ENCODE measurements around the gene SLC16A9.

Gene SLC16A9

DNA sequence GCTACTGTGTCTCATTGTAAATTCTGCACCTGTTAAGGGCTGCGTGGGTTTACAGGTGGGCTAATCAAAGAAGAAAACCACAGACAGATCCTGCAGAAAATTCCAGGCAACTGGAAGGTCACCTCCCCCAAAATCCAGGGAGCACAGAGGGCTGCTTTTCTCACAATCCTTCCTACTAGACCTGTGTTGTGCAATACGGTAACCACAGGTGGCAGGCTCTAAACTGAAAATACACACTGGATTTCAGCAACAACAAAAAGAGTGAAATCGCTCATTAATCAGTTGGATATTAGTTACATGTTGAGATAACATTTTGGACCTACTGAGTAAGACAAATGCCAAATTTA lies 83.2 kb downstream of the SLC16A9 start:
- DNase-seq = no peak

GRCh38 chr10:59625721-59626522 lies 83.7 kb downstream of the SLC16A9 start:
- peak; percentile 85 for DNase-seq

DNA sequence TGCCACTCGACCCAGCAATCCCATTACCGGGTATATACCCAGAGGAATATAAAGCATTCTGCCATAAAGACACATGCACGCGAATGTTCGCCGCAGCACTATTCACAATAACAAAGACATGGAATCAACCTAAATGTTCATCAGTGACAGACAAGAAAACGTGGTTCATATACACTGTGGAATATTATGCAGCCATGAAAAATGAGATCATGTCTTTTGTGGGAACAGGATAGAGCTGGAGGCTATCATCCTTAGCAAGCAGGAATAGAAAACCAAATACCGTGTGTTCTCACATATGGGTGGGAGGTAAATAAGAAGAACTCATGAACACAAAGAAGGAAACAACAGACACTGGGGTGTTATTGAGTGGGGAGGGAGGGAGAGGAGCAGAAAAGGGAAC lies 84.7 kb downstream of the SLC16A9 start:
- DNase-seq = no peak

DNA sequence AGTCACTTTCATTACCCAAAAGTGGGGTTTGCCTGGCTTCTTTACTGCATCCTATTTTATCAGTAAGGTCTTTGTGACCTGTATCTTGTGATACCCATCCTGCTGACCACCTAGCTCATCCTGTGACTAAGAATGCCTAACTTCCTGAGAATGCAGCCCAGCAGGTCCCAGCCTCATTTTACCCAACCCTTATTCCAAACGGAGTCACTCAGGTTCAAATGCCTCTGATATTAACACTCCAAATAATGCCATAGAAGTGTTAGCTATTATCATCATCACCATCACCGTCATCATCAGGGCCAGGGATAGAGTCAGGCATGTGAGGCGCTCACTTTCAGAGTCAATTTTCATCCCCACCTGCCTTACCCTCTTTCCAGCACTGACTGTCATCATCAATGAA lies 85.5 kb downstream of the SLC16A9 start:
- DNase-seq = no peak

DNA sequence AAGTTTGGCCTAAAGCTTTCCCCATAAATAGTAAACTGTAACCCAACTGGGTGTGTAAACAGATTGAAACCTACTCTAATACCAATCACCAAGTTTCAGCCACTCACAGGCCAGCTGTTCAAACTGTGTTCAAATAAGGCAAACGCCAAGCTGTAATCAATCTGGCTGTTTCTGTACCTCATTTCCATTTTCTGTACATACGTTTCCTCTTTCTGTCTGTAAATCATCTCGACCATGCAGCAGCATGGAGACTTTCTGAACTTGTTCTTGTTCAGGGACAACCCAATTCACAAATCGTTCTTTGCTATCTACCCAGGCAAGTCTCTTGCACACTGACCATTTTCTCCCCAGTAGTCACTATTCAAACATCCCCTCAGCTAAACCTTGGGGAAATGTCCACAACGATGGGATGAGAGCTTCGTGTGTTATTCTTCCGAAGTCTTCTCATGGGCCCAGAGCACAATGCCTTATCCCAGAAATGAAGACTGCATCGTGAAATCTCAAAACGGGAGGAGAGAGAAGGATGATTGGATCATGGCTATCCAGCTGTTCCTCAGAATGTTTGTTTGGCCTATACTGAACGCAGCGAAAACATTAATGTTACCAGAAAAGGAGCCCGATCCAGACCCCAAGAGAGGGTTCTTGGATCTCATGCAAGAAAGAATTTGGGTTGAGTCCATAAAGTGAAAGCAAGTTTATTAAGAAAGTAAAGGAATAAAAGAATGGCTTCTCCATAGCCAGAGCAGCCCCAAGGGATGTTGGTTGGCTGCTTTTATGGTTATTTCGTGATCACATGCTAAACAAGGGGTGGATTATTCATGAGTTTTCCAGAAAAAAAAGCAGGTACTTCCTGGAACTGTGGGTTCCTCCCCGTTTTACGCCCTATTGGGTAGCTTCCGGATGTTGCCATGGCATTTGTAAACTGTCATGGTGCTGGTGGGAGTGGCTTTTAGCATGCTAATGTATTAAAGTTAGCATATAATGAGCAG lies 86.2 kb downstream of the SLC16A9 start:
- no peak for DNase-seq

DNA sequence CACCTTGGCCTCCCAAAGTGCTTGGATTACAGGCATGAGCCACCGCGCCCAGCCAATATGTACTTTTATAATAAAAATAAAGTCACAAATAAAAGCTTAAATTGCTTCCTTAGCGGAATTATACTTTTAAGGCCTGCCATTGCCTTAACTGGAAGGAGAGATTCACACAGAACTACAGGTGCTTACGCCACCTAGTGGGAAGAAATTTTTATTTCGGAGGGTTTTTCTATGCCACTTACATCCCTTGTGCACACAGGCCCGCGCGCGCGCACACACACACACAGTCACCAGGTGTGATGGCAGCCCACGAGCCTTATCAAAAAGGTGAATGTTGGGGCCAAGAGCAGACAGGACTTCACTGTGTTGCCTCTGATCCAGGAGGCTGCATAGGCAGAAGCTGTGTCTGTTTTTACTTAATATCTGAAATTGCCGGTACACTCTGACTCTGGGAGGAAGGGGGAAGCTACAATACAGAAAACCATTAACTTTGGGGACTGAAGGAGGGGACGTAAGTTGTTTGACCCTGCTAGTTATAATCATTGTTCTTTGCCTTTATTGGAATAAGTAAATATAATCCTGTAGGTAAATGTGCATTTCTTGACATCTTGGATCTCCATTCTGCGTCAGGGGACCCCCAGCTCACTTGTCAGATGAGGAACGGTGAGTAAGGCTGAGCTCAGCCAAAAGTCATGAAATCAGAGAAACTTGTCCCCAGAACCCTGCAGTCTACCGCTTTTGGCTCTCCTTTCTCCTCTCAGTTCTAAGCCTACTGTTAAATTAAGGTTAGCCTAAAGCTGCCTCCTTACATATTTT lies 87.1 kb downstream of the SLC16A9 start:
- peak; percentile 29 for DNase-seq

DNA sequence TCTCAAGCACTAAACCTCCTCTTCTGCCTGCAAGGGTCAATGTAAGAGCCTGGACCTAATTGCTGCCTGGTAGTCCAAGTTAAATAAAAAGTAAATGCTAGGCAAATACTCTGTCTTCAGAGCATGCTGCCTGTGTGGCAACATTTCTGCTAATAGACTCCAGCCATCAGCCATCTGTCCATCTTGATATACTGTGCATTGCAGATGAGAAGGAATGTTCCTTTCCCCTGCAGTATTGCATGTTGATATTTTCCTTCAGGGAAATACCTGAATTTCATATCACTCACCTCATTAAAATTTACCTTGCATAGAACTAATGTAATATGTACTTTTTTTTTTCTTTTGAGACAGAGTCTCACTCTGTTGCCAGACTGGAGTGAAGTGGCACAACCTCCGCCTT lies 87.9 kb downstream of the SLC16A9 start:
- no peak for DNase-seq

DNA sequence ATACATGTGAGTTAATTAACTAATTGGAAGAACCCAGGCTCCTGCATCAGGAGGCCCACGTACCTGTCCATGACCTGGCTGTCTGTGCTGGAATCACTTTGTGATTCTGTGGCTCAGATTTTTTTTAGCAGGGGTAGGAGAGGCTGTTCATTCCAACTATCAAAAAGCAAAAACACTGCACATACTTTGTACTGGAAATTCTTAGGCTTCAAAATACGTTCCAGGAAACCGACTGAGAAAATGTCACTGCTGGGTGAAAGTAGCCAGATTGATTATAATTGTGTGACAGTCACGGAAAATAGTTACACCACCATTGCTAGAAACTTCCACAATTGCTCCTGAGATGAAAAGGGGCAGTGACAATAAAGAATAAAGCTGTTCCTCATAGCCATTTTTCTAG lies 91.0 kb downstream of the SLC16A9 start:
- DNase-seq = no peak

GRCh38 chr10:59617996-59618395 lies 91.7 kb downstream of the SLC16A9 start:
- no peak for DNase-seq

- DNase-seq = no peak
Measured at GRCh38 chr10:59611048-59611447, 98.6 kb downstream of the SLC16A9 start.

DNA sequence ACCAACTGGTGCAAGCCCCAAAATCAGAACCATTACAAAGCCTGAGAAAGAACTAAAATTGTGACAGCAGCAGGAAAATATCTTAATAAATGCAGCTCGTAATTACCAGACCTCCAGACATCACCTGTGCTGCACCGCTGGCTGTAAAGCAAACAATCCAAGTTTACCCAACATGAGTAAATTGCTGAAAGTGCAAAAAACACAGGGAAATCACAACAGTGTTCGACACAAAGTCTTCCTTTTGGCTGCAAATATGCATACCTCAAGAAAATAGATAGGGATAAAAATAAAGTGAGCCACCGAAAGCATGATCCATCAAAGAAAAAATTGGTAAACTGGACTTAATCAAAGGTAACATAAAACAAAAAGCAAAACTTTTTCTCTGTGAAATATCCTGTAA lies 101.7 kb downstream of the SLC16A9 start:
- no peak for DNase-seq

DNA sequence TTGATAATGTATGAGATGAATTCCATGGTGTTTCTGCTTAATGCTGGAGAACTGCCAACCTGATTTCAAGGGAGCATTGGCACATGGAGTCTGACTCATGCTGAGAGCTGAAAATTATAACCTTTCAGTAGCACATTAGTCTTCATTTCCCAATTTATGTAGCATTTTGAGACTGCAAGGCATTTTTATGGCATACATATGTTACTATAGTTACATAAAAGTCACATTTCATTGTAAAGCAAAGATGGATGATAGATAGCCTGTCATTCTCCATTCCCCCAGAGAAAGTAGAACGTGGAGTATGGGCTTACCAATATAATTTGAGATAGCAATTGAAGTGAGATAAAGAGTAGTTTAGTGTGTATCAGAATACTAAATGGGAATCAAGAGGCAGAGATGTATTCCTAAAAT lies 103.1 kb downstream of the SLC16A9 start:
- DNase-seq = peak; percentile 64

DNA sequence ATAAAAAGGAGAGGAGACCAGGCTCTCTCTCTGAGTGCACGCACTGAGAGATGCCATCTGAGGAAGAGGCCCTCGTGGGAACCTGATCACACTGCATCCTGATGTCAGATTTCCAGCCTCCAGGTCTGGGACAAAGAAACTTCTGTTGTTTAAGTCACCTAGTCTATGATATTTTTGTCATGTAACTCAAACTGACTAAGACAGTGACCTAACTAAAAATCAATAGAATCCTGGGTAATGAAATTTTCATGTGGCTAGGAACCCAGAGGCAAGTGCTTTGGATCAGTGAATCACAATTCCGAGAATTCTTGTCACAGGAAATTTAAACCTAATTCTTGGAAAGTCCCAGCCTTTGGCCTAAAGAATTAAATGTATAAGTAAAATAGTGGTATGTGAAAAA lies 107.7 kb downstream of the SLC16A9 start:
- DNase-seq = no peak
